Left cardiac atrium (tissue), 4 donors: ENCODE data around the gene DDX10. TPM values are rescaled to one million over a fixed set of nuclear protein-coding genes. Genes with fewer than 3 reads are reported as not detected.
"Not testable (repeated sequence)": the region's sequence is repeated elsewhere in the genome, so short reads cannot be mapped to it uniquely, and the experiment has no call there.

Experiments
- ATAC-seq, 2 donors: fragments of 200-7000 bp; cut with Tn5 transposase; one replicate each; pipeline ENCODE4 v1.9.1; 2020; ENCODE audit warnings: mild to moderate bottlenecking in 2 of 2, moderate library complexity in 2 of 2
- DNase-seq: peaks from one replicate; pipeline ENCODE4 v3.0.0-alpha.2; 2020
- intact Hi-C, 2 donors: fragments of 100-400 bp; cut with DNase I; formaldehyde crosslinking; loops; one replicate each; pipeline versions ENCODE4 v1.14.1 to v1.15.1; 2022 to 2023
- total RNA-seq, 2 donors: library from RNA; stranded (reverse); fragmentation: NEBNext Ultra II Directional; extraction: Animal tissue kit (Norgen Biotek cat#: 25700); gene quantifications; one replicate each; pipeline ENCODE4 v1.2.1, GENCODE V29; 2021
- donor health status: DM: no; HTN: yes; CAD: no.
- donor health status: DM: no; HTN: yes; CAD: no; lungs with severe emphysema.
- donor health status: DM: yes; HTN: yes; CAD: no.
- donor health status: Dilated cardiomyopathy.

DDX10 gene
- total RNA-seq, 2 donors from 2014 or later: 13.5 to 19.8 TPM

GRCh38 chr11:108754901-108755625 lies 90.2 kb downstream of the DDX10 start:
- DNase-seq: no peak
- ATAC-seq: peak in 1 of 2 donors; percentile 81
- intact Hi-C loops: no loop called here

GRCh38 chr11:108757630-108758029 lies 92.8 kb downstream of the DDX10 start:
- ATAC-seq (no peak), DNase-seq (no peak)
- intact Hi-C loops: no loop called here

GRCh38 chr11:108758458-108758857 lies 93.6 kb downstream of the DDX10 start:
- intact Hi-C loops: no loop called here
- DNase-seq: no peak
- ATAC-seq: no peak

GRCh38 chr11:108766596-108767173 lies 101.8 kb downstream of the DDX10 start:
- intact Hi-C loops: no loop called here
- no peak for DNase-seq
- ATAC-seq: no peak

GRCh38 chr11:108768370-108768769 lies 103.5 kb downstream of the DDX10 start:
- ATAC-seq (no peak), DNase-seq (no peak)
- intact Hi-C loops: no loop called here

GRCh38 chr11:108768964-108769363 lies 104.1 kb downstream of the DDX10 start:
- DNase-seq: no peak
- ATAC-seq: no peak
- intact Hi-C loops: no loop called here

- intact Hi-C loops: no loop called here
- no peak for DNase-seq
- no peak for ATAC-seq
These were observed 109.3 kb downstream of the DDX10 start for GRCh38 chr11:108774037-108774730.

GRCh38 chr11:108775324-108775723 lies 110.5 kb downstream of the DDX10 start:
- ATAC-seq: no peak
- intact Hi-C loops: no loop called here
- DNase-seq: no peak

GRCh38 chr11:108779147-108779546 lies 114.3 kb downstream of the DDX10 start:
- intact Hi-C loops, ATAC-seq: not testable (repeated sequence)

GRCh38 chr11:108780119-108780518 lies 115.2 kb downstream of the DDX10 start:
- intact Hi-C loops: no loop called here

More at GRCh38 chr11:108779147-108779546, 114.3 kb downstream of the DDX10 start:
- not testable (repeated sequence) for DNase-seq

GRCh38 chr11:108781946-108782345 lies 117.1 kb downstream of the DDX10 start:
- ATAC-seq (no peak), DNase-seq (no peak)
- intact Hi-C loops: no loop called here

More at GRCh38 chr11:108780119-108780518, 115.2 kb downstream of the DDX10 start:
- no peak for DNase-seq
- ATAC-seq: no peak

- intact Hi-C loops: no loop called here
- ATAC-seq (no peak), DNase-seq (no peak)
These were observed 121.6 kb downstream of the DDX10 start for GRCh38 chr11:108786281-108786990.

- DNase-seq (no peak), ATAC-seq (no peak)
- intact Hi-C loops: no loop called here
These were observed 122.2 kb downstream of the DDX10 start for GRCh38 chr11:108787105-108787504.

GRCh38 chr11:108788565-108789199 lies 123.8 kb downstream of the DDX10 start:
- no peak for DNase-seq
- intact Hi-C loops: no loop called here
- no peak for ATAC-seq

- intact Hi-C loops: no loop called here
- ATAC-seq (no peak), DNase-seq (no peak)
These were observed 125.8 kb downstream of the DDX10 start for GRCh38 chr11:108790501-108791299.

GRCh38 chr11:108793138-108793537 lies 128.3 kb downstream of the DDX10 start:
- no peak for ATAC-seq
- intact Hi-C loops: no loop called here
- no peak for DNase-seq

GRCh38 chr11:108793611-108794010 lies 128.7 kb downstream of the DDX10 start:
- ATAC-seq: no peak
- intact Hi-C loops: no loop called here
- DNase-seq: no peak

GRCh38 chr11:108796551-108796950 lies 131.7 kb downstream of the DDX10 start:
- no peak for ATAC-seq
- no peak for DNase-seq
- intact Hi-C loops: no loop called here
